ENCODE data around the gene MIOX. TPM values are rescaled to one million over a fixed set of nuclear protein-coding genes. Genes with fewer than 3 reads are reported as not detected.
A peak's percentile ranks its signal among the peaks of the same experiment; 100 is the strongest.

Gene MIOX
- total RNA-seq, 1 experiment from 2014 or later = 1.4 TPM

DNA sequence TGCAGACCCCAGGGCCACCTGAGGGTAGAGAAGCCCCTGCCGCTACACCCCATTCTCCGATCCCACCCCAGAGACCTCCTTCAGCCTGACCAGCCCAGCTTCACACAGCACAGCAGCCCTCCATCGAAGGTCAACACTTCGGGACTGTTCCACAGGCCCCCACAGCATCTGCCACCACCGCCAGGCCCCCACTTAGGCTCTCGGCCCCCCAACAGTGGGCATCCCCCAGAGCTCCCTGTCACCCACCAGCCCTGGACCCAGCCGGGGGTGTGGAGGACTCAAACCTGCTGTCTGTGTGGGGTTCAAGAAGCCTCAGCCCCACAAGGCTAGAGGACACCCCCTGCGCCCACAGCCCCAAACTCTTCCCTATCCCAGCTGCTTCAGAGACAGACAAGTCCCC is 18.0 kb upstream of the MIOX start:
- Histone ChIP-seq H3K14ac (ENCODE audit: insufficient read depth, low read length) (no peak overlapping the region), H3K79me2 (ENCODE audit: insufficient read depth, low read length) (peaks cover 12% of the 10 kb centered on the region; the same call in 1 of the 2 replicates), H3K18ac (ENCODE audit: insufficient read length, low read depth, low read length) (no peak overlapping the region), H3K27me3 (ENCODE audit: insufficient read depth, low read length) (no peaks in the 10 kb centered on the region), H4K91ac (ENCODE audit: insufficient read length, low read depth, low read length) (no peak overlapping the region), H3K9ac (ENCODE audit: extremely low read depth, insufficient read length, low read length) (no peak overlapping the region), H2BK12ac (ENCODE audit: insufficient read length, low read depth, low read length) (no peak overlapping the region), H3K23ac (ENCODE audit: insufficient read length, low read depth, low read length) (no peak overlapping the region), H3K9me3 (ENCODE audit: control insufficient read depth, low read depth, low read length) (no peaks in the 10 kb centered on the region), H2BK5ac (ENCODE audit: insufficient read length, low read length) (no peak overlapping the region), H2BK20ac (ENCODE audit: low read depth, low read length, poor library complexity, severe bottlenecking) (no peak overlapping the region), H2BK120ac (ENCODE audit: low read depth, low read length, poor library complexity, severe bottlenecking) (no peak overlapping the region), H3K23me2 (ENCODE audit: insufficient read length, low read depth, low read length, poor library complexity, severe bottlenecking) (no peaks in the 10 kb centered on the region), H3T11ph (ENCODE audit: low read length) (no peak overlapping the region), H3K79me1 (ENCODE audit: insufficient read depth, low read depth, low read length, poor library complexity, severe bottlenecking) (peaks cover 14% of the 10 kb centered on the region), H4K20me1 (ENCODE audit: control insufficient read depth, insufficient read depth, insufficient read length) (peaks cover 1% of the 10 kb centered on the region), H3K4ac (ENCODE audit: low read depth, low read length) (no peak overlapping the region), H3K27ac (ENCODE audit: insufficient read length, low read depth, low read length) (no peak overlapping the region), H3K4me2 (ENCODE audit: insufficient read depth, insufficient read length, low read length) (no peak overlapping the region), H4K8ac (replicated peaks; ENCODE audit: insufficient read length, low read depth, low read length) (no peak overlapping the region), H3K56ac (ENCODE audit: insufficient read length, low read depth, low read length) (no peak overlapping the region), H3K4me1 (ENCODE audit: insufficient read depth, low read length) (no peaks in the 10 kb centered on the region), H4K5ac (ENCODE audit: insufficient read length, low read depth, low read length) (no peak overlapping the region), H2BK15ac (ENCODE audit: low read depth, low read length) (no peak overlapping the region), H2AFZ (ENCODE audit: low read length) (no peak overlapping the region), H2AK5ac (ENCODE audit: insufficient read length, low read length) (no peak overlapping the region)
- no peaks in the 10 kb centered on the region for H3K9me3 Mint-ChIP-seq
- peaks cover 20 to 22% of the 10 kb centered on the region in 2 experiments for H3K4me1 Mint-ChIP-seq
- TF ChIP-seq, protein P1, sequence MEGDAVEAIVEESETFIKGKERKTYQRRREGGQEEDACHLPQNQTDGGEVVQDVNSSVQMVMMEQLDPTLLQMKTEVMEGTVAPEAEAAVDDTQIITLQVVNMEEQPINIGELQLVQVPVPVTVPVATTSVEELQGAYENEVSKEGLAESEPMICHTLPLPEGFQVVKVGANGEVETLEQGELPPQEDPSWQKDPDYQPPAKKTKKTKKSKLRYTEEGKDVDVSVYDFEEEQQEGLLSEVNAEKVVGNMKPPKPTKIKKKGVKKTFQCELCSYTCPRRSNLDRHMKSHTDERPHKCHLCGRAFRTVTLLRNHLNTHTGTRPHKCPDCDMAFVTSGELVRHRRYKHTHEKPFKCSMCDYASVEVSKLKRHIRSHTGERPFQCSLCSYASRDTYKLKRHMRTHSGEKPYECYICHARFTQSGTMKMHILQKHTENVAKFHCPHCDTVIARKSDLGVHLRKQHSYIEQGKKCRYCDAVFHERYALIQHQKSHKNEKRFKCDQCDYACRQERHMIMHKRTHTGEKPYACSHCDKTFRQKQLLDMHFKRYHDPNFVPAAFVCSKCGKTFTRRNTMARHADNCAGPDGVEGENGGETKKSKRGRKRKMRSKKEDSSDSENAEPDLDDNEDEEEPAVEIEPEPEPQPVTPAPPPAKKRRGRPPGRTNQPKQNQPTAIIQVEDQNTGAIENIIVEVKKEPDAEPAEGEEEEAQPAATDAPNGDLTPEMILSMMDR (conservative IDR thresholded peaks at IDR 0.05) = no peak
- no CpG with 5 or more reads among the region's 8 CpGs for WGBS (ENCODE audit: extremely low coverage, insufficient read length, low lambda C conversion rate)
- H3K4me3 Mint-ChIP-seq = no peak overlapping the region
- H3K36me3 Mint-ChIP-seq (ENCODE audit: insufficient read depth in 1 of 3, low read depth in 3 of 3) = peaks cover 14 to 44% (median 33%) of the 10 kb centered on the region in 3 experiments; a peak in 6 of 7 replicates
- no peaks in the 10 kb centered on the region for H3K27me3 Mint-ChIP-seq (ENCODE audit: low read depth)
- peak overlapping the region in 2 of 3 experiments; percentile 62 to 77; a peak in 3 of 7 replicates for H3K27ac Mint-ChIP-seq
- no peak for DNase-seq

Data from H9 (cell line).